HepG2 (cell line): ENCODE results near the gene SLC6A12. TPM values are rescaled to one million over a fixed set of nuclear protein-coding genes. Genes with fewer than 3 reads are reported as not detected.

Source experiments
- ATAC-seq: fragments of 200-7000 bp; cut with Tn5 transposase; 3 replicates; pipeline ENCODE4 v1.9.1; 2020; ENCODE audit warnings: mild to moderate bottlenecking, moderate library complexity
- BruUV-seq: library from RNA; stranded (reverse); fragments of 400-500 nt; replicated peaks from 2 replicates; lab custom pipeline; 2021; lab: Mats Ljungman, UMichigan
- CTCF ChIA-PET: fragments of 300-600 bp; formaldehyde crosslinking; extraction: SDS; loops from one replicate; lab custom pipeline; 2021; ENCODE audit warnings: low total read pairs, inconsistent platforms, low intra/inter-chr PET ratio; lab: Yijun Ruan, JAX
- POLR2A ChIA-PET: fragments of 350-600 bp; sonication (Branson Sonifier 250); formaldehyde crosslinking; loops from one replicate; lab custom pipeline; 2020; ENCODE audit warnings: antibody characterized with exemption, inconsistent platforms; lab: Yijun Ruan, JAX
- DNase-seq: peaks from one replicate; pipeline ENCODE4 v3.0.0-alpha.2; 2015; ENCODE audit warnings: low spot score
- FAIRE-seq: peaks from 3 replicates; lab custom pipeline; 2011; peaks lifted over from hg19 to GRCh38; lab: Jason Lieb, UNC
- H2AFZ ChIP-seq: one replicate; pipeline ENCODE4 v1.6.1; 2011; ENCODE audit warnings: low read length, inconsistent platforms
- H3K27ac ChIP-seq: fragments of 300-600 bp; 3 replicates; pipeline ENCODE4 v1.8.0; 2011; ENCODE audit warnings: mixed run types, mild to moderate bottlenecking, mixed read lengths, low read length, inconsistent platforms; ENCODE audit not compliant: insufficient read depth; ENCODE audit errors: extremely low read length
- H3K27me3 ChIP-seq, 2 experiments: fragments of 200-600 bp in 1 of 2; 2 replicates in 1 of 2; 3 replicates in 1 of 2; pipeline versions ENCODE4 v1.6.0 to v1.8.0; 2011; ENCODE audit warnings: low read length in 2 of 2, mild to moderate bottlenecking in 2 of 2, moderate library complexity in 2 of 2, inconsistent platforms in 1 of 2; ENCODE audit not compliant: insufficient read depth in 2 of 2, control insufficient read depth in 1 of 2
- H3K36me3 ChIP-seq, 2 experiments: fragments of 200-600 bp in 1 of 2; replicated peaks in 1 of 2; 2 replicates in 1 of 2; 3 replicates in 1 of 2; pipeline versions ENCODE4 v1.5.1 to v1.8.0; 2011; ENCODE audit warnings: low read length in 2 of 2, inconsistent platforms in 1 of 2; ENCODE audit not compliant: insufficient read depth in 2 of 2, control insufficient read depth in 1 of 2
- H3K4me1 ChIP-seq: 2 replicates; pipeline ENCODE4 v1.5.1; 2012; ENCODE audit warnings: low read length, inconsistent platforms; ENCODE audit not compliant: insufficient read depth
- H3K4me2 ChIP-seq: 2 replicates; pipeline ENCODE4 v1.6.0; 2011; ENCODE audit warnings: low read depth, low read length, inconsistent platforms
- H3K4me3 ChIP-seq, 3 experiments: fragments of 200-600 bp in 1 of 3; sonication (generic), shearing (Covaris generic) in 1 of 3; replicated peaks in 1 of 3; 2 replicates each; pipeline ENCODE4 v1.5.1; 2011 to 2016; ENCODE audit warnings: low read length in 3 of 3, inconsistent platforms in 2 of 3, low read depth in 2 of 3, mild to moderate bottlenecking in 2 of 3, control low read depth in 1 of 3, mixed read lengths in 1 of 3; ENCODE audit not compliant: insufficient read depth in 1 of 3
- H3K79me2 ChIP-seq: one replicate; pipeline ENCODE4 v1.6.1; 2011; ENCODE audit warnings: low read length, inconsistent platforms; ENCODE audit not compliant: insufficient read depth
- H3K9ac ChIP-seq: 2 replicates; pipeline ENCODE4 v1.6.0; 2011; ENCODE audit warnings: mild to moderate bottlenecking, low read depth, low read length, inconsistent platforms; ENCODE audit not compliant: insufficient read depth
- H3K9me3 ChIP-seq: 2 replicates; pipeline ENCODE4 v1.5.1; 2012; ENCODE audit warnings: mild to moderate bottlenecking, low read length
- H4K20me1 ChIP-seq: 2 replicates; pipeline ENCODE4 v1.6.0; 2011; ENCODE audit warnings: inconsistent platforms, mild to moderate bottlenecking, low read length, moderate library complexity; ENCODE audit not compliant: insufficient read depth
- CBX1 ChIP-seq: IDR thresholded peaks from one replicate; pipeline ENCODE4 v1.6.1; 2016; ENCODE audit warnings: antibody characterized with exemption, low read depth
- ETV5 ChIP-seq: IDR thresholded peaks from 2 replicates; pipeline ENCODE4 v1.6.1; 2018; ENCODE audit warnings: missing biosample characterization, missing genetic modification reagents, inconsistent platforms, borderline replicate concordance
- MXI1 ChIP-seq: IDR thresholded peaks from 3 replicates; pipeline ENCODE4 v1.6.1; 2012; ENCODE audit warnings: low read depth, low read length, inconsistent platforms, borderline replicate concordance
- RNF2 ChIP-seq: fragments of 450-650 bp; conservative IDR thresholded peaks from 2 replicates; pipeline ENCODE4 v1.6.1; 2016; ENCODE audit warnings: low read depth
- ZBTB43 ChIP-seq: sonication (generic); formaldehyde crosslinking; conservative IDR thresholded peaks from 2 replicates; pipeline ENCODE4 v1.4.0; 2020; ENCODE audit warnings: missing genetic modification reagents
- ZNF446 ChIP-seq: sonication (generic); formaldehyde crosslinking; IDR thresholded peaks from 2 replicates; pipeline ENCODE4 v1.5.0; 2020; ENCODE audit warnings: mild to moderate bottlenecking, missing genetic modification reagents
- ZNF713 ChIP-seq: sonication (generic); formaldehyde crosslinking; IDR thresholded peaks from 2 replicates; pipeline ENCODE4 v1.4.0; 2020; ENCODE audit warnings: mild to moderate bottlenecking, missing genetic modification reagents
- WGBS: methylation state at CpG from one replicate; pipeline ENCODE4 v1.1.6; 2017; ENCODE audit warnings: low lambda C conversion rate; 5-methylcytosine and 5-hydroxymethylcytosine counted together
- in situ Hi-C: cut with HindIII; loops from 2 replicates; pipeline ENCODE4 v1.10.0; 2017; ENCODE audit warnings: low pct_unique_long_range_greater_than_20kb; ENCODE audit not compliant: extremely low pct_ligation_motif_present
- intact Hi-C: fragments of 100-400 bp; cut with micrococcal nuclease; formaldehyde crosslinking; loops from one replicate; pipeline ENCODE4 v1.10.0; 2022; ENCODE audit not compliant: unreplicated experiment
- polyA plus RNA-seq, 8 experiments: library from polyadenylated mRNA; depleted of rRNA in 3 of 8; stranded (reverse) in 7 of 8; unstranded in 1 of 8; fragments of >200 nt; fragmentation: Illumina TruSeq in 4 of 8; extraction: Trizol in 4 of 8; gene quantifications; 2 replicates each; pipeline versions ENCODE4 v1.2.1 to v1.2.3, GENCODE V29; 2011 to 2016; ENCODE audit warnings: low read depth in 4 of 8, missing spikeins in 1 of 8, mixed read lengths in 1 of 8; ENCODE audit not compliant: insufficient read depth in 1 of 8
- total RNA-seq, 5 experiments: library from RNA; depleted of rRNA; stranded (reverse); fragments of >200 nt; fragmentation: Illumina TruSeq; extraction: Trizol; gene quantifications; 2 replicates each; pipeline ENCODE4 v1.2.3, GENCODE V29; 2016; ENCODE audit warnings: low read depth in 1 of 5

The SLC6A12 gene
- total and polyA plus RNA-seq, 2 of the 13 experiments (the other 11 are each of a cell fraction or from before 2014, with no cell fraction given), result 3.7 to 18.8 TPM

- WGBS, result 68% methylated on average over 19 of the region's 19 CpGs
- CTCF ChIA-PET, result no interaction called here
- Histone ChIP-seq H3K4me1 (peaks cover 52% of the 10 kb centered on the region), H3K4me3 (no peak overlapping the region), H3K9ac (no peak overlapping the region)
- no peak for ATAC-seq
- TF ChIP-seq CBX1, result no peak
- no peak for TF ChIP-seq ETV5 (CRISPR knock-in tag)
- no peak for TF ChIP-seq RNF2
- no peak for TF ChIP-seq MXI1
- 0 out of 2 replicates have a peak, but pooled peaks have one; percentile 30 for TF ChIP-seq ZNF446
- TF ChIP-seq ZNF713 (CRISPR knock-in tag), result no peak
- TF ChIP-seq ZBTB43 (CRISPR knock-in tag), result no peak
- TF ChIP-seq, all 625 proteins: peak for 1
- no peak overlapping the region; the same call in 1 of the 2 replicates for H3K4me2 ChIP-seq
- H2AFZ ChIP-seq, result no peak overlapping the region
- no peaks in the 10 kb centered on the region for H4K20me1 ChIP-seq
- H3K27ac ChIP-seq, result no peak overlapping the region
- no peak for FAIRE-seq
- POLR2A ChIA-PET, result interaction anchor here (1.2 to 1.3 kb wide), 2 partner anchors 13 to 29 kb away, joined by 3 to 4 read pairs; no protein-coding TSS in a partner anchor
- DNase-seq, result no peak
- no peaks in the 10 kb centered on the region for H3K79me2 ChIP-seq
- peaks cover 4% of the 10 kb centered on the region; the same call in 1 of the 2 replicates for H3K9me3 ChIP-seq
- in situ Hi-C loops, result no loop called here
- H3K36me3 ChIP-seq, result no peaks in the 10 kb centered on the region
- peaks cover 1 to 6% of the 10 kb centered on the region in 2 experiments; a peak in 3 of 5 replicates for H3K27me3 ChIP-seq
- intact Hi-C loops, result no loop called here
- BruUV-seq, result no TSS peak
These were observed 19.0 kb upstream of the SLC6A12 start for GRCh38 chr12:232731-233614.
